Mucosa of stomach (tissue), 1 donor: ENCODE results near the gene C1orf94.

Experiments
- H3K27me3 ChIP-seq: one replicate; pipeline ENCODE4 v1.7.0; 2013; ENCODE audit warnings: mild to moderate bottlenecking, low read length; ENCODE audit not compliant: control insufficient read depth, insufficient read depth
- H3K36me3 ChIP-seq: one replicate; pipeline ENCODE4 v1.7.0; 2013; ENCODE audit warnings: low read length; ENCODE audit not compliant: control insufficient read depth, insufficient read depth
- H3K4me1 ChIP-seq: one replicate; pipeline ENCODE4 v1.7.0; 2013; ENCODE audit warnings: mild to moderate bottlenecking, low read length; ENCODE audit not compliant: control insufficient read depth, insufficient read depth
- H3K4me3 ChIP-seq: one replicate; pipeline ENCODE4 v1.7.0; 2013; ENCODE audit warnings: low read length
- H3K9ac ChIP-seq: one replicate; pipeline ENCODE4 v1.7.0; 2013; ENCODE audit warnings: mild to moderate bottlenecking, low read length, moderate library complexity
- H3K9me3 ChIP-seq: one replicate; pipeline ENCODE4 v1.7.0; 2013; ENCODE audit warnings: mild to moderate bottlenecking, low read length, moderate library complexity; ENCODE audit not compliant: control insufficient read depth
- donor health status: Pancreatic carcinoma.

The C1orf94 gene, protein sequence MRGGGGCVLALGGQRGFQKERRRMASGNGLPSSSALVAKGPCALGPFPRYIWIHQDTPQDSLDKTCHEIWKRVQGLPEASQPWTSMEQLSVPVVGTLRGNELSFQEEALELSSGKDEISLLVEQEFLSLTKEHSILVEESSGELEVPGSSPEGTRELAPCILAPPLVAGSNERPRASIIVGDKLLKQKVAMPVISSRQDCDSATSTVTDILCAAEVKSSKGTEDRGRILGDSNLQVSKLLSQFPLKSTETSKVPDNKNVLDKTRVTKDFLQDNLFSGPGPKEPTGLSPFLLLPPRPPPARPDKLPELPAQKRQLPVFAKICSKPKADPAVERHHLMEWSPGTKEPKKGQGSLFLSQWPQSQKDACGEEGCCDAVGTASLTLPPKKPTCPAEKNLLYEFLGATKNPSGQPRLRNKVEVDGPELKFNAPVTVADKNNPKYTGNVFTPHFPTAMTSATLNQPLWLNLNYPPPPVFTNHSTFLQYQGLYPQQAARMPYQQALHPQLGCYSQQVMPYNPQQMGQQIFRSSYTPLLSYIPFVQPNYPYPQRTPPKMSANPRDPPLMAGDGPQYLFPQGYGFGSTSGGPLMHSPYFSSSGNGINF

DNA sequence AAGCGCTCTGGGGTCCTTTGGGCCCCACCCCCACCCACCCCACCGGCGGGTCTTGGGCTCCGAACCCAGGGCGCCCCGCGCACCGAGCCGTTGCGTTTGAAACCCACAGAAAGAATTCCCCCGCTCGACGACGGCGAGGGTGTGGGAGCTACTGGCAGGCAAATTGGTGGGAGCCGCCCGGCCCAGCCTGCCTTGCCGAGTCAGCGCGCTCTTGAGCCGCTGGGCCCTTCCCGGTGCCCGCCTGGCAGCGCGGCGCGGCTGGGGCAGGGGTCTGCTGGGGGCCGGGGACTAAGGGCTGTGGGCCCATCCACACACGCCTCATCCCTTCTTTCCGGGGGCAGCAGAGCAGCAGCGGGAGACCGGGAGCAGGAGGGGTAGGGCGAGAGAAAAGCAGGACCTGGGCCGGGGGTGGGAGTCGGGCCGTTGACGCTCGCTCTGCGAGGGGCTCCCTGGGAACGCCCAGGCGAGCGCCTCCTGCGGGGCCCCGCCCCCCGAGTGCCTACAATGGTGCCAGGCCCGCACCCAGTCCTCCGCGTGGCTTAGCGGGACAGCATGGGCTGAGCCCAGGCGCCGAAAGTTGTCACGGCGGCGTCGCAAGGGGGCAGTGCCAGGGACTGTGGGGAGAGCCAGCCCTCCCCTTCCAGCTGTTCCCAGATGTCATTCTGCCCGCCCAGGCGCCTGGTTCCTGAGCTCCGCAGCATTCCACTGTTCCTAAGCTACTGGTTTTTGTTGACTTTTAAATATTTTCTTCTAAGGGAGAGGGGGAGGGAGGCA lies at the start of gene C1orf94:
Gene C1orf94 (plus strand): TSS at position 78 of the 774 bp plus-strand sequence. CDS start 883 bp downstream, outside the sequence.
- Histone ChIP-seq H3K36me3 (no peaks in the 10 kb centered on the region), H3K9ac (no peak within 1 kb of the TSS), H3K4me3 (no peak within 1 kb of the TSS), H3K27me3 (peaks cover 38% of the 10 kb centered on the region), H3K4me1 (no peaks in the 10 kb centered on the region), H3K9me3 (no peaks in the 10 kb centered on the region)

DNA sequence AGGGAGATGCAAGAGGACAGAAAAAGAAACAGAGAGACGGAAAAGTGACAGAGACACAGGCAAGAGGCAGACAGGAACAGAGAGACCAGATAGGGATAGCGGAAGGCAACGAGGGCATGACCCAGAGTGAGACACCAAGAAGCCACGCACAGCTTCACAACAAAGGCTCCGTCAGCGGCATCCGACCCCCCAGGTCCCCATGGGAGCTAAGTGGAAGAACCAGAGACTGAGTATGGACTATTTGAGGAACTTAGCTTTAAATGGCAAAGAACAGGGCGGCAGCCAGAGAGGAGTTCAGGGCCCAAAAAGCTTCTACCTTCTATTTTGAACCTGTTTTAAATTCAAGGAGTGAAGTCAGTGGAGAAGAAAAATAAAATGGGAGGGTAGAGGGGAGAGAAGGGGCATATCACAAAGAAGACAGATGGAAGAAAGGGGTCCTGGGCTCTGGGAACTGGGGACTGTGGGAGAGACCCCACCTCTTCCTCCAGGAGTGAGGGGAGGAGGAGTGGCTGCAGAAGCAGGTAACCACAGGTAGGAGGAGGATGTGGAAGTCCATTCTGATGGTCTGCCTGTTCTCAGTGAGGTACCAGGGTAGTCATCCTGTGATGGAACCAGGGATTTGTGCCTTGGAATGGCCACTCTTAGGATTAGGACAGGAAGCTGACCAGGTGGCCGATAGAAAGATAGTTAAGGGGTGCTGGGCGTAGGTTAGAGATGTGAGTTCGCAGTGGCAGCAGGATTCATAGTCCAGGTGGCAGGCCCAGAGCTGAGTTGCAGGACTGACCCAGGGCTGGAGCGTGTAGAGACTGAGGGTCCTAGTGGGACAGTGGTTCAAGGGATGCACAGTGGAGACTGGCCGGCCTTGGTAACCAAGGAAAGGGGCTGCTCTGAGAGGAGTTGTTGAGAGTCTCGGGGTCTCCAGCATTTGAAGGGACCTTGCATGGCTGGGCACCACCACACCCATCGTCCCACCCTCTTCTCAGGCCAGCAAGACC lies 49.4 kb upstream of the C1orf94 start:
- no peaks in the 10 kb centered on the region for H3K4me1 ChIP-seq
- no peak overlapping the region for H3K4me3 ChIP-seq
- H3K9ac ChIP-seq, result no peak overlapping the region
- H3K9me3 ChIP-seq, result no peaks in the 10 kb centered on the region
- H3K27me3 ChIP-seq, result no peaks in the 10 kb centered on the region
- H3K36me3 ChIP-seq, result no peaks in the 10 kb centered on the region

DNA sequence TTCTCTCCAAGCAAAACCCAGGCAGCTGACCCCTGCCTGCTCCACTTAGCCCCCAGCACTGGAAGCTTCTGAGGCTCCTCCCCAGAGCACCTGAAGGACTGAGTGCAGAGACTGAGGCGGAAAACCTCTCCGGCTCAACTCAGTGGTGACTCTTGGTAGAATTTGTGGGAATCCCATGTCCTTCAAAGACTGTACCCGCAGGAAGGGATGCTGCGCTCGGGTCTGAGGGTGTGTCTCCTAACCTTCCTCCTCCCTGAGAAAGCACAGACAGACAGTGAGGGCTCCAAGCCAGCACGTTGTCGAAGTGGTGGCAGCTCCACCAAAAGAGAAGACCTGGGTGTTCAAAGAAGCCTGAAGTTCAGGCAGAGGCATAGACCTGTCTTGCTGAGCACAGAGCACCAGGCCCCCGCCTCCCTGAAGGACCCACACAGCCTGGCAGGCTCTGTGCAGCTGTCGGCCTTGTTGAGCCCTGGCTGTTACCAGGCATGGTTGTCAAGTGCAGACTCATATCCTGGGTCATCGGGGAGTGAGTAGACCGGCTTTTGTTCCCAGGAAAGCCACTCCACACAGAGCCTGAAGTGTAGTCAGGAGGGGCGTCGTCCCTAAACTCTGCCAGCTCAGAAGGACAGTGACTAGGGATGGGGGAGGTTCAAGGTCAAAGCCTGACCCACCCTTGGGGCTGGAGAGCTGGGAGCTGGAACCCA lies 48.4 kb upstream of the C1orf94 start:
- H3K9ac ChIP-seq, result no peak overlapping the region
- H3K36me3 ChIP-seq, result no peaks in the 10 kb centered on the region
- no peaks in the 10 kb centered on the region for H3K9me3 ChIP-seq
- H3K27me3 ChIP-seq, result no peaks in the 10 kb centered on the region
- H3K4me3 ChIP-seq, result no peak overlapping the region
- no peaks in the 10 kb centered on the region for H3K4me1 ChIP-seq

DNA sequence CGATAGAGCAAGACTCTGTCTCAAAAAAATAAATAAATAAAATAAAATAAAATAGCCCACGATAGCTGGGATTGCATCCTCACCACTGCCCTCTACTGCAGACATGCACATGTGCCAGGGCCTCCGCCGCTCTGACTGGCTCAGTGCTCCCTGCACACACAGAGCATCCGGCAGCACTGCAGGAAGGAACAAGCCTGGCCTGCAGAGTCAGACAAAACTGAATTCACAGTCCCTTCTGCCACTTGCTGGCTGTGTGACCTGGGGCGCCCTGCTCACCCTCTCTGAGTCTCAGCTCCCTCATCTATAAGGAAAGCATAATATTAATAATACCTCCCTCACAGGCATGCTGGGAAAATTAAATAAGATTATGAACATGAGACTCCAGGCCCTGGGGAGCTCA lies 47.1 kb upstream of the C1orf94 start:
- no peak overlapping the region for H3K9ac ChIP-seq
- no peak overlapping the region for H3K4me3 ChIP-seq
- no peaks in the 10 kb centered on the region for H3K9me3 ChIP-seq
- H3K36me3 ChIP-seq, result no peaks in the 10 kb centered on the region
- no peaks in the 10 kb centered on the region for H3K4me1 ChIP-seq
- H3K27me3 ChIP-seq, result no peaks in the 10 kb centered on the region

DNA sequence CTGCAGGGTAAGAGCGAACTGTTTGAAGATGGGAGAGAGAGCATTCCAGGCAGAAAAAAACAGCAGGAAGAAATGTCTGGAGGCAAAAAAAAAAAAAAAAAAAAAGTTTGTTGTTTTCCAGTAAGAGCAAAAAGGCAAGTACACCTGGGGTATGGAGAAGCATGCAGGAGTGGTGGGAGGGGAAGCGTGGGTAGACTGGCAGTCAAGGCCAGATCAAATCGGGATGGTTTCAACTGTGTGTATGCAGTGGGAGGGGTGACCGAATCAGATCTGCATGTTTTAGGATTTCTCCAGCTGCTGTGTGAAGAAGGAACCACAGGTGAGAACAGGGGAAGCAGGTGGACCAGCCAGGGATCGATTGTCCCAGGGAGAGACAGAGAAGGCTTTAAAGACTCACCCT lies 46.4 kb upstream of the C1orf94 start:
- Histone ChIP-seq H3K4me1 (no peaks in the 10 kb centered on the region), H3K36me3 (no peaks in the 10 kb centered on the region), H3K9ac (no peak overlapping the region), H3K9me3 (no peaks in the 10 kb centered on the region), H3K27me3 (no peaks in the 10 kb centered on the region), H3K4me3 (no peak overlapping the region)

DNA sequence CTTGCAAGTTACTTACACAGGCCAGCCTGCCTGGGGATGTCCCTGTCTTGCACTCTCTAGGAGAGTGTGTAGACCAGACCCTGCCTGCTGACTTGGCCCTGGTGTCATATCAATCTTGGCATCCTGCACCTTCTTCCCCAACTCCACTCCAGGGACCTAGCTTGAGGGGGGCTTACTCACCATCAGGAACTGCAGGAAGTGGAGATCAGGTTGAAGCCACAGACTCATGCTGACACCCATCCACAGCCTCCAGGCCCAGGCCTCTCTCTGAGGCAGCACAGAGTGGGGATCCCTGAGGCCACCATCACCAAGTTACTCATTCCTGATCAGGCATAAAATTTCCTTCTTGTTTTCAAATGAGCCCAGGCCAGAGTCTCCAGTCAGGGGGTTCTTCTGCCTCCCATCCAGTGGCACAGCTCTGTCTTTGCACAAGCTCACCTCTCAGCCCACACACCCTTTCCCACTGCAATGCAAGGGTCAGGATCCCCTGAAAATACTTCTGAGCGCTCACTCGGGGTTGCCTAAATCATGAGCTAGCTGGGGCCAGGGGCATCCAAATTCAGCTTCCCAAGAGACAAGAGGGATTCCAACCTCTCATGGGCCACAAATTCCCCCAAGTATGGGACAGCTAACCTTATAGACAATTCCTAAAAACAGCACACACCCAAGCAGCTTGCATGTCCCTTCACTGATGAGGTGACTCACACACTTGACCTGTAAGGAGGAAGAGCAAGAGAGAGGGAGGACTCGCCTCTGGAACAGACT lies 45.1 kb upstream of the C1orf94 start:
- H3K9me3 ChIP-seq, result no peaks in the 10 kb centered on the region
- H3K36me3 ChIP-seq, result no peaks in the 10 kb centered on the region
- no peak overlapping the region for H3K4me3 ChIP-seq
- no peaks in the 10 kb centered on the region for H3K4me1 ChIP-seq
- H3K9ac ChIP-seq, result no peak overlapping the region
- no peaks in the 10 kb centered on the region for H3K27me3 ChIP-seq

DNA sequence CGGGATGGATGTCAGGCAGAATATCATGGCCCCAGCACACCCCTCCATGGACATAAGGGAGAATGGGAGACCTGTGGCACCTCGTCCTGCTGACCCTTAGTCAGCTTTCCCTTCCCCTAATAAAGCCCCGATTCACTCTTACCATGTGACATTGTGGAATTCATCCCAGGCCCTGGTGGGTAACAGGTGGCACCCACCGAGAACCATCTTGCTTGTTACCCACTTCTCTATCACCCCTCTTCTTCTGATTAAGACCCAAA lies 44.6 kb upstream of the C1orf94 start:
- H3K9me3 ChIP-seq, result no peaks in the 10 kb centered on the region
- no peak overlapping the region for H3K9ac ChIP-seq
- no peaks in the 10 kb centered on the region for H3K36me3 ChIP-seq
- no peaks in the 10 kb centered on the region for H3K27me3 ChIP-seq
- H3K4me1 ChIP-seq, result no peaks in the 10 kb centered on the region
- H3K4me3 ChIP-seq, result no peak overlapping the region

DNA sequence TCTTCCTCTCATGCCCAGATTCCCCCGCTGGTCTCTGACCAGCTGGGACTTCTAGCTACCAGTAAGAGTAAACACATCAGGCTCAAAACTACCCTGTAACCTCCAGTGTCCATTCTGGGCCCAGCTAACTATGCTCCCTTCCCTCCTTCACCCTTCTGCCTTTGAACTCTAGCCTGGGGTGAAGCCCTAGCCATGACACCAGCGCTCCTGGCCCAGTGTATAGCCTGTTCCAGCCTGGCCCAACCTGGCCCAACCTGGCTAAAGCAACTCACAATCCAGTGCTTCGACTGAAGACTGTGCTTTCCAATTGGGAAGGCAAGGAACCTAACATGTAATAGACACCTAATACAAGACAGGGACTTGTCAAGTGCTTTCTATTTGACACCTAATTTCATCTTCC lies 39.3 kb upstream of the C1orf94 start:
- Histone ChIP-seq H3K36me3 (no peaks in the 10 kb centered on the region), H3K4me1 (no peaks in the 10 kb centered on the region), H3K27me3 (no peaks in the 10 kb centered on the region), H3K4me3 (no peak overlapping the region), H3K9ac (no peak overlapping the region), H3K9me3 (no peaks in the 10 kb centered on the region)

DNA sequence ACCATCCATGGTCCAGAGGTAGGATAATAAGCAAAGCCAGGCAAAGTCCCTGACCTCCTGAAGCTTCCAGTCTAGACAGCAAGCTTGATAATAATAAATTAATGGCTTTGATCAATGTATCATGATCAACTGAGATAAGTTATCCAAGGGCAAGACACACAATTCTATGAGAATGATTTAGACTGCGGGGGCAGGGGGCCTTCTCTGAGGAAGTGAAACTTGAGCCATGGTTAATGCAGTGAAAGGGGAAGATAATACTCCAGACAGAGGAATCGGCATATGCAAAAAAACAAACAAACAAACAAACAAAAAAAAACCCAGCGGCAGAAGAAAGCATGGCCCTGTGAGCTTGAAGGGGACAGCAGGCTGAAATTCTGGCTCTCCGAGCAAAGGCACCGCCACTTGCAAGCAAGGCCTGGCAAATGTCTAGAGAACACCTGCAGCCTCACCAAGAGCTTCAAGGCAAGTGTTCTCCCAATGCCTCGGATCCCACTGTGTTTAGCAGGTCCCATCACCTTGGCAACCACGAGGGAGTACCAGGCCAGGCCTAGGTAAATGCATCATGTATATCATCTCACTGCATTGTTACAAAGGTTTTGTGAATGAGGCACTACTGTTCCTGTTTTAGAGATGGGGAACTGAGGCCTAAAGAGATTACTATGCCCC lies 36.6 kb upstream of the C1orf94 start:
- Histone ChIP-seq H3K4me3 (no peak overlapping the region), H3K9ac (no peak overlapping the region), H3K4me1 (no peaks in the 10 kb centered on the region), H3K9me3 (no peaks in the 10 kb centered on the region), H3K27me3 (no peaks in the 10 kb centered on the region), H3K36me3 (no peaks in the 10 kb centered on the region)

DNA sequence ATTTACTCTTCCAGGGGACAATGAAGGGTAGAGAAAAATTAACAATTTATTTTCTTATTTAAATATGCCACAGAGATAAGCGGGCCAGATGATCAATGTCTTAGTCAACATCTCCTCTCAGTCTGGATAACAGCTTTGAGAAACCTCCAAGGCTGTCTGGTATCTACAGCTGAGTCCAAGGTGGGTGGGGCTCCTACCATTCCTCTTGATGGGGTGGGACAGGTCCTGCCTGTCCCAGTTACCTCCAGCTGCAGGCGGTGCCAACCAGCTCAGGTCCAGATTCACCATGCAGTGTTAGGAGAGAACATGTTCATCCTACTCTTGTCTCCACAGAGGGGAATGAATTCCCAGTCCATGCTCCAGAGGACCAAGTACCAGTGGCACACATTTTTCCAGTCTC lies 32.7 kb upstream of the C1orf94 start:
- no peaks in the 10 kb centered on the region for H3K9me3 ChIP-seq
- no peaks in the 10 kb centered on the region for H3K36me3 ChIP-seq
- H3K27me3 ChIP-seq, result no peaks in the 10 kb centered on the region

More for the DNA sequence above, 32.7 kb upstream of the C1orf94 start:
- Histone ChIP-seq H3K4me1 (no peaks in the 10 kb centered on the region), H3K9ac (no peak overlapping the region), H3K4me3 (no peak overlapping the region)
